HG03175 (cell line): ENCODE results near the gene EEF2.
"Not testable (repeated sequence)": the region's sequence is repeated elsewhere in the genome, so short reads cannot be mapped to it uniquely, and the experiment has no call there.

Source experiments
- ATAC-seq: cut with Tn5 transposase; IDR thresholded peaks from one replicate; pipeline ENCODE4 v1.9.1; 2021; ENCODE audit warnings: mild to moderate bottlenecking, moderate library complexity; ENCODE audit not compliant: unreplicated experiment

The EEF2 gene

GRCh38 chr19:3950871-3951861 lies 34.1 kb downstream of the EEF2 start:
- no peak for ATAC-seq

- no peak for ATAC-seq
These were observed 35.0 kb downstream of the EEF2 start for GRCh38 chr19:3949997-3950859.

GRCh38 chr19:3949294-3949693 lies 36.0 kb downstream of the EEF2 start:
- ATAC-seq = no peak

- ATAC-seq = not testable (repeated sequence)
These were observed 37.8 kb downstream of the EEF2 start for GRCh38 chr19:3947316-3947933.

- no peak for ATAC-seq
These were observed 39.4 kb downstream of the EEF2 start for GRCh38 chr19:3945838-3946237.

- no peak for ATAC-seq
These were observed 41.1 kb downstream of the EEF2 start for GRCh38 chr19:3944018-3944721.

GRCh38 chr19:3942790-3943409 lies 42.4 kb downstream of the EEF2 start:
- ATAC-seq = no peak

GRCh38 chr19:3938300-3938950 lies 46.8 kb downstream of the EEF2 start:
- not testable (repeated sequence) for ATAC-seq

GRCh38 chr19:3936506-3937442 lies 48.5 kb downstream of the EEF2 start:
- no peak for ATAC-seq

- no peak for ATAC-seq
These were observed 52.1 kb downstream of the EEF2 start, which contains the start of gene NMRK2 for GRCh38 chr19:3932931-3933810. Gene NMRK2 (plus strand): TSS chr19:3933069. CDS start chr19:3933672, 603 bp downstream.

- ATAC-seq = no peak
These were observed 54.2 kb downstream of the EEF2 start for GRCh38 chr19:3931041-3931440.
